A549 (cell line): ENCODE data around the gene DACH1.

Experiments
- CHD2 ChIP-seq: fragments of 150-350 bp; IDR thresholded peaks from 2 replicates; pipeline ENCODE4 v1.6.1; 2014; ENCODE audit warnings: low read length; ENCODE audit not compliant: partially characterized antibody
- EP300 ChIP-seq, 2 experiments: fragments of >200 bp; sonication (Bioruptor Twin); formaldehyde crosslinking; IDR thresholded peaks; 2 replicates in 1 of 2; 3 replicates in 1 of 2; pipeline ENCODE4 v1.6.1; 2016 to 2017

- TF ChIP-seq CHD2 (no peak), EP300 (IDR thresholded peaks at IDR 0.05) (no peak)
Measured at GRCh38 chr13:71799324-71799723, 67.7 kb downstream of the DACH1 start.
